Activated B cell treated with CpG ODN at 0.5 μM for 24 hours (primary cell): Measurements from ENCODE around the gene PRX. TPM values are rescaled to one million over a fixed set of nuclear protein-coding genes. Genes with fewer than 3 reads are reported as not detected.

Source experiments
- ATAC-seq: fragments of 200-7000 bp; cut with Tn5 transposase; one replicate; pipeline ENCODE4 v1.10.0; 2021; ENCODE audit warnings: low read depth, mild to moderate bottlenecking, moderate library complexity
- CTCF ChIA-PET: fragments of 350-600 bp; sonication (Branson Sonifier 250); formaldehyde crosslinking; loops from one replicate; lab custom pipeline; 2021; ENCODE audit warnings: antibody characterized with exemption; lab: Charles Lee
- POLR2A ChIA-PET: fragments of 350-600 bp; sonication (Branson Sonifier 250); formaldehyde crosslinking; loops from one replicate; lab custom pipeline; 2021; ENCODE audit warnings: antibody characterized with exemption; lab: Charles Lee
- DNase-seq: peaks from one replicate; pipeline ENCODE4 v3.0.0; 2022
- H3K27ac Mint-ChIP-seq: one replicate; pipeline ENCODE4 v1.8.0; 2020; ENCODE audit warnings: mixed read lengths
- H3K27me3 Mint-ChIP-seq: one replicate; pipeline ENCODE4 v1.8.0; 2021; ENCODE audit warnings: mixed read lengths
- H3K36me3 Mint-ChIP-seq: one replicate; pipeline ENCODE4 v1.8.0; 2021; ENCODE audit warnings: low read depth, mixed read lengths
- H3K4me1 Mint-ChIP-seq: one replicate; pipeline ENCODE4 v1.8.0; 2021; ENCODE audit warnings: mixed read lengths
- H3K4me3 Mint-ChIP-seq: one replicate; pipeline ENCODE4 v1.8.0; 2020; ENCODE audit warnings: mild to moderate bottlenecking, mixed read lengths
- H3K9me3 Mint-ChIP-seq: one replicate; pipeline ENCODE4 v1.8.0; 2020; ENCODE audit warnings: mixed read lengths
- intact Hi-C: fragments of 100-400 bp; cut with micrococcal nuclease; formaldehyde crosslinking; loops from one replicate; pipeline ENCODE4 v1.15.1; 2024
- total RNA-seq: library from RNA; stranded (reverse); gene quantifications from 2 replicates; pipeline ENCODE4 v1.2.3, GENCODE V29; 2022
- TF ChIP-seq, protein P1 (sequence below): fragments of 200-600 bp; IDR thresholded peaks from one replicate; pipeline ENCODE4 v1.8.0; 2022; ENCODE audit warnings: antibody characterized with exemption, mild to moderate bottlenecking

The PRX gene, protein sequence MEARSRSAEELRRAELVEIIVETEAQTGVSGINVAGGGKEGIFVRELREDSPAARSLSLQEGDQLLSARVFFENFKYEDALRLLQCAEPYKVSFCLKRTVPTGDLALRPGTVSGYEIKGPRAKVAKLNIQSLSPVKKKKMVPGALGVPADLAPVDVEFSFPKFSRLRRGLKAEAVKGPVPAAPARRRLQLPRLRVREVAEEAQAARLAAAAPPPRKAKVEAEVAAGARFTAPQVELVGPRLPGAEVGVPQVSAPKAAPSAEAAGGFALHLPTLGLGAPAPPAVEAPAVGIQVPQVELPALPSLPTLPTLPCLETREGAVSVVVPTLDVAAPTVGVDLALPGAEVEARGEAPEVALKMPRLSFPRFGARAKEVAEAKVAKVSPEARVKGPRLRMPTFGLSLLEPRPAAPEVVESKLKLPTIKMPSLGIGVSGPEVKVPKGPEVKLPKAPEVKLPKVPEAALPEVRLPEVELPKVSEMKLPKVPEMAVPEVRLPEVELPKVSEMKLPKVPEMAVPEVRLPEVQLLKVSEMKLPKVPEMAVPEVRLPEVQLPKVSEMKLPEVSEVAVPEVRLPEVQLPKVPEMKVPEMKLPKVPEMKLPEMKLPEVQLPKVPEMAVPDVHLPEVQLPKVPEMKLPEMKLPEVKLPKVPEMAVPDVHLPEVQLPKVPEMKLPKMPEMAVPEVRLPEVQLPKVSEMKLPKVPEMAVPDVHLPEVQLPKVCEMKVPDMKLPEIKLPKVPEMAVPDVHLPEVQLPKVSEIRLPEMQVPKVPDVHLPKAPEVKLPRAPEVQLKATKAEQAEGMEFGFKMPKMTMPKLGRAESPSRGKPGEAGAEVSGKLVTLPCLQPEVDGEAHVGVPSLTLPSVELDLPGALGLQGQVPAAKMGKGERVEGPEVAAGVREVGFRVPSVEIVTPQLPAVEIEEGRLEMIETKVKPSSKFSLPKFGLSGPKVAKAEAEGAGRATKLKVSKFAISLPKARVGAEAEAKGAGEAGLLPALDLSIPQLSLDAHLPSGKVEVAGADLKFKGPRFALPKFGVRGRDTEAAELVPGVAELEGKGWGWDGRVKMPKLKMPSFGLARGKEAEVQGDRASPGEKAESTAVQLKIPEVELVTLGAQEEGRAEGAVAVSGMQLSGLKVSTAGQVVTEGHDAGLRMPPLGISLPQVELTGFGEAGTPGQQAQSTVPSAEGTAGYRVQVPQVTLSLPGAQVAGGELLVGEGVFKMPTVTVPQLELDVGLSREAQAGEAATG (N-terminal part only)
- total RNA-seq, result 1.4 and 1.7 TPM in 2 replicates

- intact Hi-C loops, result no loop called here
- H3K9me3 Mint-ChIP-seq, result no peaks in the 10 kb centered on the region
- ChIA-PET POLR2A (no interaction called here), CTCF (interaction anchor here (1.3 kb wide), 1 partner anchor 108 kb away, joined by 3 read pairs; no protein-coding TSS in a partner anchor)
- no peaks in the 10 kb centered on the region for H3K36me3 Mint-ChIP-seq
- H3K27ac Mint-ChIP-seq, result no peak within 1 kb of the TSS
- DNase-seq (no peak), ATAC-seq (no peak)
- TF ChIP-seq, protein P1, sequence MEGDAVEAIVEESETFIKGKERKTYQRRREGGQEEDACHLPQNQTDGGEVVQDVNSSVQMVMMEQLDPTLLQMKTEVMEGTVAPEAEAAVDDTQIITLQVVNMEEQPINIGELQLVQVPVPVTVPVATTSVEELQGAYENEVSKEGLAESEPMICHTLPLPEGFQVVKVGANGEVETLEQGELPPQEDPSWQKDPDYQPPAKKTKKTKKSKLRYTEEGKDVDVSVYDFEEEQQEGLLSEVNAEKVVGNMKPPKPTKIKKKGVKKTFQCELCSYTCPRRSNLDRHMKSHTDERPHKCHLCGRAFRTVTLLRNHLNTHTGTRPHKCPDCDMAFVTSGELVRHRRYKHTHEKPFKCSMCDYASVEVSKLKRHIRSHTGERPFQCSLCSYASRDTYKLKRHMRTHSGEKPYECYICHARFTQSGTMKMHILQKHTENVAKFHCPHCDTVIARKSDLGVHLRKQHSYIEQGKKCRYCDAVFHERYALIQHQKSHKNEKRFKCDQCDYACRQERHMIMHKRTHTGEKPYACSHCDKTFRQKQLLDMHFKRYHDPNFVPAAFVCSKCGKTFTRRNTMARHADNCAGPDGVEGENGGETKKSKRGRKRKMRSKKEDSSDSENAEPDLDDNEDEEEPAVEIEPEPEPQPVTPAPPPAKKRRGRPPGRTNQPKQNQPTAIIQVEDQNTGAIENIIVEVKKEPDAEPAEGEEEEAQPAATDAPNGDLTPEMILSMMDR, result no peak
- H3K27me3 Mint-ChIP-seq, result no peaks in the 10 kb centered on the region
- H3K4me1 Mint-ChIP-seq, result peaks cover 22% of the 10 kb centered on the region
- H3K4me3 Mint-ChIP-seq, result no peak within 1 kb of the TSS
These were observed at the start of gene PRX for GRCh38 chr19:40413291-40413845. PRX (minus strand) TSS chr19:40413378; CDS start chr19:40407932, 5,446 bp downstream.

GRCh38 chr19:40461669-40462221 is 48.6 kb upstream of the PRX start:
- intact Hi-C loops, result no loop called here
- ATAC-seq (no peak), DNase-seq (no peak)
- H3K36me3 Mint-ChIP-seq, result peaks cover 2% of the 10 kb centered on the region
- peak overlapping the region; percentile 2 for H3K4me3 Mint-ChIP-seq
- peaks cover 36% of the 10 kb centered on the region for H3K4me1 Mint-ChIP-seq
- TF ChIP-seq, protein P1, result no peak
- ChIA-PET CTCF (interaction anchor here (1.0 kb wide), 1 partner anchor 19 kb away, joined by 3 read pairs; no protein-coding TSS in a partner anchor), POLR2A (interaction anchor here (0.7 to 5.0 kb wide), 3 partner anchors 18 to 41 kb away, joined by 4 to 42 read pairs (median 7); partner anchors contain the start of genes SERTAD1 and SERTAD3)
- peak overlapping the region; percentile 6 for H3K27ac Mint-ChIP-seq
- peaks cover 7% of the 10 kb centered on the region for H3K27me3 Mint-ChIP-seq
- H3K9me3 Mint-ChIP-seq, result no peaks in the 10 kb centered on the region

DNA sequence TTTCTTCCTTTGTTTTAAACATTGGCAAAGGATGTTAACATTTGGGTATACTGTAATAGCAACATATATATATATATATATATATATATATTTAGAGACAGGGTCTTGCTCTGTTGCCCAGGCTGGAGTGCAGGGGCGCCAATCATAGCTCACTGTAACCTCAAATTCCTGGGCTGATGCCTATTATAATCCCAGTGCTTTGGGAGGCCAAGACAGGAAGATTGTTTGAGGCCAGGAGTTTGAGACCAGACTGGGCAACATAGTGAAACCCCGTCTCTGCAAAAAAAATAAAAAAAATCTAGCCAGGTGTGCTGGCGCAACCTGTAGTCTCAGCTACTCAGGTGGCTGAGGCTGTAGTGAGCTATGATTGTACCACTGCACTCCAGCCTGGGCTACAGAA is 47.0 kb upstream of the PRX start:
- H3K27ac Mint-ChIP-seq, result no peak overlapping the region
- intact Hi-C loops, result no loop called here
- ChIA-PET POLR2A (no interaction called here), CTCF (interaction anchor here (1.0 kb wide), 1 partner anchor 40 kb away, joined by 3 read pairs; no protein-coding TSS in a partner anchor)
- DNase-seq (no peak), ATAC-seq (no peak)
- no peaks in the 10 kb centered on the region for H3K9me3 Mint-ChIP-seq
- peaks cover 20% of the 10 kb centered on the region for H3K4me1 Mint-ChIP-seq
- no peak overlapping the region for H3K4me3 Mint-ChIP-seq
- peaks cover 2% of the 10 kb centered on the region for H3K36me3 Mint-ChIP-seq
- no peaks in the 10 kb centered on the region for H3K27me3 Mint-ChIP-seq
- TF ChIP-seq, protein P1, result no peak

GRCh38 chr19:40458597-40458974 is 45.4 kb upstream of the PRX start:
- Mint-ChIP-seq H3K4me3 (no peak overlapping the region), H3K4me1 (peaks cover 14% of the 10 kb centered on the region), H3K9me3 (no peaks in the 10 kb centered on the region), H3K36me3 (peaks cover 2% of the 10 kb centered on the region), H3K27me3 (no peaks in the 10 kb centered on the region), H3K27ac (no peak overlapping the region)
- ChIA-PET POLR2A (no interaction called here), CTCF (no interaction called here)
- TF ChIP-seq, protein P1, result no peak
- no peak for ATAC-seq
- DNase-seq, result no peak
- intact Hi-C loops, result no loop called here
